Body of pancreas (tissue), 4 donors: ENCODE measurements around the gene RAB21.
"Not testable (repeated sequence)": the region's sequence is repeated elsewhere in the genome, so short reads cannot be mapped to it uniquely, and the experiment has no call there.

Experiments
- CTCF ChIP-seq, 7 experiments: fragments of 450-650 bp in 4 of 7; fragments of 200-600 bp in 3 of 7; sonication (generic) in 3 of 7; IDR thresholded peaks; one replicate each; pipeline ENCODE4 v1.5.1; 2016 to 2019; ENCODE audit warnings: antibody characterized with exemption in 7 of 7
- POLR2A ChIP-seq, 3 donors: fragments of 450-650 bp; IDR thresholded peaks; one replicate each; pipeline ENCODE4 v1.6.1; 2016; ENCODE audit warnings: antibody characterized with exemption in 3 of 3, mild to moderate bottlenecking in 2 of 3

- not testable (repeated sequence) for TF ChIP-seq CTCF, POLR2A (IDR thresholded peaks at IDR 0.05)
Observed at GRCh38 chr12:71822088-71822487, 67.4 kb downstream of the RAB21 start.
